Esophagus squamous epithelium (tissue), 5 donors: ENCODE results near the gene MICALL2. TPM values are rescaled to one million over a fixed set of nuclear protein-coding genes. Genes with fewer than 3 reads are reported as not detected.

ENCODE experiments used
- DNase-seq: peaks from one replicate; lab custom pipeline; 2025; lab: John Stamatoyannopoulos, UW
- H3K27ac ChIP-seq, 4 donors: fragments of 200-600 bp; sonication (generic); one replicate each; pipeline ENCODE4 v1.5.1; 2016 to 2019; ENCODE audit warnings: mild to moderate bottlenecking in 1 of 4
- H3K27me3 ChIP-seq, 4 donors: fragments of 200-600 bp; sonication (generic); 1 replicate in 3 of 4; 2 replicates in 1 of 4; pipeline versions ENCODE4 v1.5.1 to v1.6.0; 2017 to 2021; ENCODE audit warnings: antibody characterized with exemption in 1 of 4
- H3K36me3 ChIP-seq, 3 donors: fragments of 200-600 bp; sonication (generic); one replicate each; pipeline ENCODE4 v1.5.1; 2016 to 2019
- H3K4me1 ChIP-seq, 3 donors: fragments of 200-600 bp; sonication (generic); one replicate each; pipeline ENCODE4 v1.5.1; 2017 to 2019
- H3K4me3 ChIP-seq, 4 donors: fragments of 200-600 bp; sonication (generic); 1 replicate in 3 of 4; 2 replicates in 1 of 4; pipeline ENCODE4 v1.5.1; 2016 to 2019; ENCODE audit warnings: mild to moderate bottlenecking in 2 of 4, moderate library complexity in 1 of 4
- H3K9me3 ChIP-seq, 3 donors: fragments of 200-600 bp; sonication (generic); one replicate each; pipeline ENCODE4 v1.5.1; 2016 to 2019
- CTCF ChIP-seq, 6 experiments: fragments of 450-650 bp in 4 of 6; fragments of 200-600 bp in 2 of 6; sonication (generic) in 2 of 6; IDR thresholded peaks; one replicate each; pipeline ENCODE4 v1.5.1; 2016 to 2019; ENCODE audit warnings: antibody characterized with exemption in 6 of 6, mild to moderate bottlenecking in 4 of 6, moderate library complexity in 4 of 6
- POLR2A ChIP-seq, 4 donors: fragments of 450-650 bp; IDR thresholded peaks; one replicate each; pipeline ENCODE4 v1.6.1; 2017; ENCODE audit warnings: antibody characterized with exemption in 4 of 4, mild to moderate bottlenecking in 4 of 4, moderate library complexity in 3 of 4
- WGBS, 2 donors: methylation state at CpG; one replicate each; pipeline ENCODE4 v1.1.5; 2018; 5-methylcytosine and 5-hydroxymethylcytosine counted together
- intact Hi-C: fragments of 100-400 bp; cut with DNase I; formaldehyde crosslinking; loops from one replicate; pipeline ENCODE4 v1.15.0; 2022
- total RNA-seq, 4 donors: library from RNA; depleted of rRNA; stranded (reverse); fragments of >200 nt; gene quantifications; one replicate each; pipeline ENCODE4 v1.1.0, GENCODE V29; 2016
- donor health status: DM: yes; HTN: yes; CAD: no.

The MICALL2 gene
- total RNA-seq, 4 donors from 2014 or later, result 14.1 to 17.5 (median 16.5) TPM

GRCh38 chr7:1503390-1503789, 44.1 kb upstream of the MICALL2 start:
- Histone ChIP-seq H3K4me3 (peak overlapping the region; percentile 77 to 100 (median 90)), H3K27me3 (no peaks in the 10 kb centered on the region), H3K4me1 (peaks cover 14 to 54% (median 21%) of the 10 kb centered on the region in 3 donors), H3K36me3 (peaks cover 21 to 47% (median 27%) of the 10 kb centered on the region in 3 donors), H3K9me3 (no peaks in the 10 kb centered on the region), H3K27ac (peak overlapping the region in 3 of 4 donors; percentile 78 to 82 (median 82))
- intact Hi-C loops, result no loop called here
- no peak for DNase-seq
- TF ChIP-seq CTCF (IDR thresholded peaks at IDR 0.05), result no peak
- no peak for TF ChIP-seq POLR2A (IDR thresholded peaks at IDR 0.05)
- 36 to 44% methylated on average over 12 to 21 of the region's 24 CpGs for WGBS, 2 donors

- Histone ChIP-seq H3K4me1 (peaks cover 14 to 54% (median 21%) of the 10 kb centered on the region in 3 donors), H3K9me3 (no peaks in the 10 kb centered on the region), H3K27me3 (no peaks in the 10 kb centered on the region), H3K36me3 (peaks cover 26 to 53% (median 32%) of the 10 kb centered on the region in 3 donors), H3K27ac (no peak overlapping the region), H3K4me3 (peak overlapping the region in 2 of 4 donors; percentile 77 to 100)
- intact Hi-C loops, result no loop called here
- no peak for DNase-seq
- TF ChIP-seq POLR2A (IDR thresholded peaks at IDR 0.05) (no peak), CTCF (IDR thresholded peaks at IDR 0.05) (no peak)
- 45 to 72% methylated on average over 3 to 4 of the region's 20 CpGs for WGBS, 2 donors
These were observed 43.6 kb upstream of the MICALL2 start for GRCh38 chr7:1502845-1503244.

- Histone ChIP-seq H3K27me3 (no peaks in the 10 kb centered on the region), H3K27ac (no peak overlapping the region), H3K9me3 (no peaks in the 10 kb centered on the region), H3K4me3 (no peak overlapping the region), H3K4me1 (peaks cover 14 to 46% (median 21%) of the 10 kb centered on the region in 3 donors), H3K36me3 (peaks cover 33 to 64% (median 38%) of the 10 kb centered on the region in 3 donors)
- TF ChIP-seq POLR2A (IDR thresholded peaks at IDR 0.05) (no peak), CTCF (IDR thresholded peaks at IDR 0.05) (no peak)
- intact Hi-C loops, result no loop called here
- no peak for DNase-seq
- WGBS, 2 donors, result 85 to 94% methylated on average over 5 to 19 of the region's 21 CpGs
These were observed 42.4 kb upstream of the MICALL2 start for GRCh38 chr7:1501487-1502270.

- Histone ChIP-seq H3K9me3 (no peaks in the 10 kb centered on the region), H3K4me1 (peaks cover 14 to 33% (median 21%) of the 10 kb centered on the region in 3 donors), H3K27me3 (no peaks in the 10 kb centered on the region), H3K27ac (no peak overlapping the region), H3K4me3 (no peak overlapping the region), H3K36me3 (peaks cover 38 to 79% (median 45%) of the 10 kb centered on the region in 3 donors)
- no peak for TF ChIP-seq POLR2A (IDR thresholded peaks at IDR 0.05)
- no peak for TF ChIP-seq CTCF (IDR thresholded peaks at IDR 0.05)
- no peak for DNase-seq
- intact Hi-C loops, result no loop called here
- WGBS, 2 donors, result 93 to 95% methylated on average over 13 to 15 of the region's 34 CpGs
These were observed 41.0 kb upstream of the MICALL2 start for GRCh38 chr7:1500064-1500807.
